ACHN (cell line): ENCODE measurements around the gene NT5C3A.

Source experiments
- DNase-seq: peaks from one replicate; pipeline ENCODE4 v3.0.0-alpha.2; 2015
- in situ Hi-C: cut with HindIII; loops from 2 replicates; pipeline ENCODE4 v1.10.0; 2017; ENCODE audit warnings: low sequenced_read_pairs, low pct_ligation_motif_present, low pct_unique_long_range_greater_than_20kb

NT5C3A gene

GRCh38 chr7:33079763-33080690 is 17.5 kb upstream of the NT5C3A start:
- in situ Hi-C loops, result no loop called here
- DNase-seq, result no peak

GRCh38 chr7:33079096-33079495 is 16.5 kb upstream of the NT5C3A start:
- DNase-seq, result no peak
- in situ Hi-C loops, result no loop called here

- DNase-seq, result peak; percentile 39
- in situ Hi-C loops, result no loop called here
Measured at GRCh38 chr7:33076737-33077136, 14.2 kb upstream of the NT5C3A start.

GRCh38 chr7:33075818-33076518 is 13.4 kb upstream of the NT5C3A start:
- in situ Hi-C loops, result no loop called here
- DNase-seq, result no peak

- in situ Hi-C loops, result no loop called here
- no peak for DNase-seq
Measured at GRCh38 chr7:33073243-33073642, 10.7 kb upstream of the NT5C3A start.

GRCh38 chr7:33072471-33072870 is 9.9 kb upstream of the NT5C3A start:
- in situ Hi-C loops, result no loop called here
- DNase-seq, result peak; percentile 15

GRCh38 chr7:33070831-33071230 is 8.3 kb upstream of the NT5C3A start:
- DNase-seq, result no peak
- in situ Hi-C loops, result no loop called here

- no peak for DNase-seq
- in situ Hi-C loops, result no loop called here
Measured at GRCh38 chr7:33070277-33070676, 7.7 kb upstream of the NT5C3A start.

GRCh38 chr7:33067921-33068320 is 5.3 kb upstream of the NT5C3A start:
- no peak for DNase-seq
- in situ Hi-C loops, result no loop called here

- no peak for DNase-seq
- in situ Hi-C loops, result no loop called here
Measured at GRCh38 chr7:33066771-33067170, 4.2 kb upstream of the NT5C3A start.

- in situ Hi-C loops, result no loop called here
- DNase-seq, result no peak
Measured at GRCh38 chr7:33065981-33066380, 3.4 kb upstream of the NT5C3A start.

- DNase-seq, result peak; percentile 98
- in situ Hi-C loops, result no loop called here
Measured at GRCh38 chr7:33062782-33063443, 337 bp upstream of the NT5C3A start.

GRCh38 chr7:33061282-33061937 is 1.2 kb downstream of the NT5C3A start:
- in situ Hi-C loops, result no loop called here
- DNase-seq, result no peak

GRCh38 chr7:33059635-33060034 is 2.9 kb downstream of the NT5C3A start:
- in situ Hi-C loops, result no loop called here
- DNase-seq, result no peak

GRCh38 chr7:33055158-33055557 is 7.4 kb downstream of the NT5C3A start:
- in situ Hi-C loops, result no loop called here
- no peak for DNase-seq

GRCh38 chr7:33054261-33054964 is 8.2 kb downstream of the NT5C3A start:
- in situ Hi-C loops, result no loop called here
- DNase-seq, result no peak

GRCh38 chr7:33053721-33054120 is 8.9 kb downstream of the NT5C3A start:
- no peak for DNase-seq
- in situ Hi-C loops, result no loop called here

GRCh38 chr7:33050535-33051318 is 11.8 kb downstream of the NT5C3A start:
- DNase-seq, result peak; percentile 72
- in situ Hi-C loops, result no loop called here
